Stromal cell of bone marrow (primary cell): ENCODE data around the gene MYH16.
"Not testable (repeated sequence)": the region's sequence is repeated elsewhere in the genome, so short reads cannot be mapped to it uniquely, and the experiment has no call there.

Experiments
- DNase-seq: peaks from one replicate; pipeline ENCODE4 v3.0.0-alpha.2; 2012; ENCODE audit warnings: low read depth

The MYH16 gene

DNA sequence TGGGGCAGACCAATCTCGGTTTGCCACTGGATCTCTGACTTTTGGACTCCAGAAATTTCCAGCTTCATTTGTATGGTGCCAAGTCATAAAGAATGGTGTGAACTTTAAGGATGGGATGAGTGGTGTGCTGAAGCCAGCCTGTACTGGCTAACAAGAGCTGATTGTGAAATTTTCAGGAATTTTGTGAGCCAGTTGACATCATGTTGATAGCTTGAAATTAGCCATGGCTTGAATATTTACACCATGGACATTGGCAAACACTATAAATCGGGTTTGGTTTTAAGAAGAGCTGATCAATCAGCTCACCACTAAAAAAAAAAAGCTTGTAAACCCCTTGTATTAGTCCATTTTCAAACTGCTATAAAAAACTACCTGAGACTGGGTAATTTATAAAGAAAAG is 14.1 kb upstream of the MYH16 start:
- DNase-seq: no peak

DNA sequence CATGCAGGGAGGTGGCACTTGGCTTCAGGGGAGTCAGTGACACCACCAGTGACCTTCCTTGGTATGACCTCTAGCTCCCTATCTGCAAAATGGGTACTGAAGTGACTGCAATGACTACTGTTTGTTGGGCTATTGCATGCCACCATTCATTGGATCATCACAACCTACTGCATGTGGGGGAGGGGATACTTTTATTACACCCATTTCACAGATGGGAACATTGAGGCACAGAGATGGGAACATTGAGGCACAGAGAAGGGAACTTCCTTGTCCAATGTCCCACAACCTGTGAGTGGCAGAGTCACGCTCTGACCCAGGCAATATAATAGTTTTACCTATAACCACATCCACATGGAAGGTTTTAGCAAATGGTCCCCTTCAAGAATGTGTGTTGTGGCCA is 12.2 kb upstream of the MYH16 start:
- no peak for DNase-seq

DNA sequence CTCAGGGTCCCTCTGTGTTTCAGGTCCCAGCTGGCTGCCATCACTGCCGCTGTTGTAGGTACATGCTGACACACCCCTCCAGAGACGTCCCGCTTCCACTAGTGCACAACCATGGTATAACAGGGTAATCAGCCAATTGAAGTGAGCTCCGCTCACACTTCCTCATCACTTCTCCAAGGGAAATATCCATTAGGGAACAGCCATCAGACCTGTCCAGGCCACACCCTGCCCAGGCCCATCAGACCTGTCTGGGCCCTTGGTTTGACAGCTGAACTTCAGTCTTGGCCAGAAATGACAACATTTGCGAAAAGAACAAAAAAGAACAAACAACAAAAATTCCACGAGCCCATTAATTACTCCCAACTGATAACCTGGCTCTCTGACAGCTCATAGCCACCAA is 11.0 kb upstream of the MYH16 start:
- no peak for DNase-seq

DNA sequence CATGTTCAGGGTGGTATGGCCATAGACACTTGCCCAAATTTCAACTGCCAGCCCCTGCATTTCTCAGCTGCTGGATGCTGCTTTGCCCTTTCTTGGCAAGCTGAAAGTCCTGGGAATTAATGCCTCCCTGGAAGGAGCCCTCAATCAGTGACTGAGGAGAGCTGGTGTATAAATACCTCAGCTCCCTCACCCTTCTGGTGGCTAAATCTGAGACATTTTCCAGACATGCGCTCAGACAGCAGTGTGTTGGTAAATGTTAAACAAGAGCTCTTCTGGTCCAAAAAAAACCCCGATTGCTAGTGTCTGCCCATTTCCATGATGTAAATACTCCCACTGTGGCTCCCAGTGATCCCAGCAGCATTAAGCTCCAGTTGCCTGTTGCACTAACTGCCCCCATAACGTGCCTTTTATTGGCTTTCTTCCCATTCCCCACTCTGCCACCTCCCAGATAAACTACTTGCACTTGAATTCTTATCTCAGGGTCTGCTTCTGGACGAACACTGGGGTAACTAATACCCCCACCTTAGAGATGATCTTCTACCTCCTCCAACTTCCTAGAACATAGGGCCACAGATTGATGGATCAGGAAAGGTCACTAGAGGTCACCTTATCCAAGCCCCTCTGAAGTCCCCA is 6.7 kb upstream of the MYH16 start:
- no peak for DNase-seq

DNA sequence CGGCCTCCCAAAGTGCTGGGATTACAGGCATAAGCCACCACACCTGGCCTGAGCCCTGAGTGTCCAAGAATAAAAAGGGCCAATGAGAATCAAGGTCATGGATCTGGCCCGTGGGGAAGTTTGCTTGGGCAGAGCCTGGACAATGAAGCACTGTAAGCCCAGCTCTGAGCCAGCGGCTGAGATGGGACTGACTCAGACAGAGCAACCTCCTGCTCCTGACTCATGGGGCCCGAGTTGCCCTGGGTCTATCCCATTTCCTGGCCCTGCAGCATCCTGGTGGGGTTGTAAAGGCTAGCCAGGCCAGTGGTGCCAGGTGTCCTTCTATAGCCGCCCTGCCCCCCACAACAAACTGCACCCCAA is 5.2 kb upstream of the MYH16 start:
- peak; percentile 87 for DNase-seq

DNA sequence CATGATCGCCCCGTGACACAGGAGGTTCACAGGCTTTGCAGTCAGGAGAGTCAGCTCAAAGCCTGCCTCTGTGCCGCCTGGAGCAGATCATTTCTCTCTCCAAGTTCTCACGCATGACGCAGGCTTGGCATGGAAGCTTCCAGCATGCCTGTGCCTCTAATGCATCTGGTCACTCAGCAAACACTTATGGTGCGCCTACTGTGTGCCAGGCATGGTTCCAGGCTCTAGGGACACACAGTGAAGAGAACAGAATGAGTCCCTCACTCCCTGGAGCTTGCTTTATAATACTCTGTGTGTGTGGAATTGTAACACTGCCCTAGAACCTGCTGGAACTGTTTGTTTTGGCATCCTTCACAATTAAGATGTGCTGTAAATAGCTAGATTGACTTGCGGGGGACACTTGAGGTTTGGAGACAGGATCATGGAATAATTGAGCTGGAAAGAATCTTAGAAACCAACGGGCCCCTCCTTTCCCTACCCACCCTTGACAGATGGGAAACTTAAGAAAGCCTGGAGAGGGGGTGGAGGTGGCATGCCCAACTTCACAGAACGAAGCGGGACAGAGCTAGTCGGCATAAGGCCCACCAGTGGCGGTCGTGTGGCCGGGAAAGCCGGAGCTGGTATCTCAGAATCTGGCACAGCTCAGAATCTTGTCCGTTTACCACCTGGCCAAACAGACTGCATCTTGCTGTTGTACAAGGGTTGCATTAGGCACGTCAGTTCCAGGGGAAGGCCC is 4.6 kb upstream of the MYH16 start:
- DNase-seq: peak; percentile 57

DNA sequence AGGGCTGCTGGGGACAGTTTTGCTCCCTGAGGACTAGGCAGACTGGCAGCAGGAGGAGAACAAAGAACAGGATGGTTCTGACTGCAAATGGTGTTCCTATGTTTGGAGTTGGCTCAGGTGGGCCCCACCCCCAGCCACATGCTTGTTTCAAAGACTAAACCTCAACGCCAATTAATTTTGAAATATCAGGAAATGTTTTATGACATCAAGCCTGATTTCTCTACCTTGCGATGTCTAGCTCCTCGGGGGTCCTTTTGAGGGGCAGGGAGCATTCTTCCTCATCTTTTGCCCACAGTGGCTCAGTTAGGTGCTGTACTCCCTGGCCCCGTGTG is 4.1 kb upstream of the MYH16 start:
- no peak for DNase-seq

DNA sequence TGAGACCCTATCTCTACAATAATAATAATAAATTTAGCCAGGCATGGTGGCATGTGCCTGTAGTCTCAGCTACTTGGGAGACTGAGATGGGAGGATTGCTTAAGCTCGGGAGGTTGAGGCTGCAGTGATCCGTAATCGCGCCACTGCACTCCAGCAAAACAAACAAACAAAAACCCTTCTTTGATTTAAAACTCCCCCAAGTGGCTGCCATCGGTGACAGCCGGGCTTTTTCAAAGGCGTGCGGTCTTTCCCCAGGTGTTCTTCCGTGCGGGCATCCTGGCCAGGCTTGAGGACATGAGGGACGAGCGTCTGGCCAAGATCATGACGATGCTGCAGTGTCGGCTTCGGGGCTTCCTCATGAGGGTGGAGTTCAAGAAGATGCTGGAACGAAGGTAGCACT is 1.9 kb upstream of the MYH16 start:
- DNase-seq: no peak

DNA sequence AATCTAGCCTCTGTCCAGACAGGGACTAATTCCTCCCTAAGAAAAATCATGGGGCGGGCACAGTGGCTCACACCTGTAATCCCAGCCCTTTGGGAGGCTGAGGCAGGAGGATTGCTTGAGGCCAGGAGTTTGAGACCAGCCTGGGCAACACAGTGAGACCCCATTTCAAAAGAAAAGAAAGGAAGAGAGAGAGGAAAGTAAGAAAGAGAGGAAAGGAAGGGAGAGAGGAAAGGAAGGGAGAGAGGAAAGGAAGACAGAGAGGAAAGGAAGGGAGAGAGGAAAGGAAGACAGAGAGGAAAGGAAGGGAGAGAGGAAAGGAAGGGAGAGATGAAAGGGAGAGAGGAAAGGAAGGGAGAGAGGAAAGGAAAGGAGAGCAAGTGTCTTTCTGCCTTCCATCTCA is 922 bp downstream of the MYH16 start:
- DNase-seq: not testable (repeated sequence)

DNA sequence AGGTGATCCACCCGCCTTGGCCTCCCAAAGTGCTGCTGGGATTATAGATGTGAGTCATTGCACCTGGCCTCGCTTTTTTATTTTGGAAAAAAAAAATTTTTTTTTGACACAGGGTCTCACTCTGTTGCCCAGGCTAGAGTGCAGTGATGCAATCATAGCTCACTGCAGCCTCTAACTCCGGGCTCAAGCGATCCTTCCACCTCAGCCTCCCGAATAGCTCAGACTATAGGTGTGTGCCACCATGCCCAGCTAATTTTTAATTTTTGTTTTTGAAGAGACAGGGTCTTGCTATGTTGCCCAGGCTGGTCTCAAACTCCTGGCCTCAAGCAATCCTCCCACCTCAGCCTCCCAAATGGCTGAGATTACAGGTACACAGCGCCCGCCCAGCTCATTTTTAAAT is 2.3 kb downstream of the MYH16 start:
- DNase-seq: not testable (repeated sequence)

DNA sequence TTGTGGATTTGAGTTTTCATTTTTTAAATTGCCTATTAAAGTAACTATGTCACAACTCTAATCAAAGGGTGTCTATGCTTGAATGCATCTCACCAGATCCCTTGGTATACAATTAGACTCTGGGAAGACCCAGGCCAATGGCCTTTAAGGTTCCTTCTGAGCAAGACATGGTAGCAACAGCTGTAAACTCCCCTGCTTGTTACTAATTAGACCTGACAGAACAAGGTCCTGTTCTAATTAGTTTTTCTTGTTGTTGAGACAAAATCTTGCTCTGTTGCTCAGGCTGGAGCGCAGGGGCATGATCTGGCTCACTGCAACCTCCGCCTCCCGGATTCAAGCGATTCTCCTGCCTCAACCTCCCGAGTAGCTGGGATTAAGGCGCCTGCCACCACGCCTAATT is 2.9 kb downstream of the MYH16 start:
- DNase-seq: no peak

DNA sequence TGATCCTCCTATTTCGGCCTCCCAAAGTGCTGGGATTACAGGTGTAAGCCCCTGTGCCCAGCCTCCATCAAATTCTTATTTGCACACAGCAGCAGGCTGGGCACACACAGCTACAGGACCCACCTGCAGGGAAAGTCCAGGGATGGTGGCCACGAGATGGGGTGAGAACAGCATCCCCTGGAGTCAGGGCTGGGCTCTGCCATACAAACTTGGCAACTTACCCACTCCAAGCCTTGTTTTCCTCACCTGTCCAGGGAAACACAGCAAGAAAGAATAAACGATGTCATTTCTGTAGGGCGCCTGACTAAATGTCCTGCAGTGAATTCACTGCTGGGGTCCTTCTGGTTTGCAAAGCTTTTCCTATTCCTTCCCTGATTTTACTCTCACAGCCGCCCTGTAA is 5.5 kb downstream of the MYH16 start:
- DNase-seq: no peak

DNA sequence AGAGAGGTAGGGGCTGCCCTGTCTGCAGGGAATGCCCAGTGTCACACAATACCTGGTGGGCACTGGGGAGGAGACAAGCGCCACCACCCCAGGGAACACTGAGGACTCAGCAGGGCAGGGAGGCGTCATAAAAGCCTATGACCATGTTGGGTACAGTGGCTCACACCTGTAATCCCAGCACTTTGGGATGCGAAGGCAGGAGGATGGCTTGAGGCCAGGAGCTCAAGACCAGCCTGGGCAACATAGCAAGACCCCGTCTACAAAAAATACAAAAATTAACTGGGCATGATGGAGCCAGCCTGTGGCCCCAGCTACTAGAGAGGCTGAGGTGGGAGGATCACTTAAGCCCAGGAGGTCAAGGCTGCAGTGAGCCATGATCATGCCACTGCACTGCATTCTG is 11.5 kb downstream of the MYH16 start:
- not testable (repeated sequence) for DNase-seq

DNA sequence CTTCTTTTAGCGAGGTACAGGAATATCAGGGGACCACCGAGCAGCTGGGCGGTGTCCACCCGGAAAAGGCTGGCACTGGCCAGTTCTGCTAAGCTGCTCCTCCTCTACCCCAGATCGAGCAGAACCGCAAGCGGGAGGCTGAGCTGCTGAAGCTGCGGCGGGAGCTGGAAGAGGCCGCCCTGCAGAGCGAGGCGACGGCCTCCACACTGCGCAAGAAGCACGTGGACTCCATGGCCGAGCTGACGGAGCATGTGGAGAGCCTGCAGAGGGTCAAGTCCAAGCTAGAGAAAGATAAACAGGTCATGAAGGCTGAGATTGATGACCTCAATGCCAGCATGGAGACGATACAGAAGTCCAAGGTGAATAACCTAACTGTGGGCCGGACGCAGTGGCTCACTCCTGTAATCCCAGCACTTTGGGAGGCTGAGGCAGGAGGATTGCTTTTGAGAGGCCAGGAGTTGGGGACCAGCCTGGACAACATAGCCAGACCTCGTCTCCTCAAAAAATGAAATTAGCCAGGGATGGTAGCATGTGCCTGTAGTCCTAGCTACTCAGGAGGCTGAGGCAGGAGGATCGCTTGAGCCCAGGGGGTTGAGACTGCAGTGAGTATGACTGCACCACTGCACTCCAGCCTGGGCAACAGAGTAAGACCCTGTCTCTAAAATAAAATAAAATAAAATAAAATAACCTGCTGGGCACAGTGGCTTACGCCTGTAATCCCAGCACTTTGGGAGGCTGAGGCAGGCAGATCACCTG is 15.3 kb downstream of the MYH16 start:
- no peak for DNase-seq

DNA sequence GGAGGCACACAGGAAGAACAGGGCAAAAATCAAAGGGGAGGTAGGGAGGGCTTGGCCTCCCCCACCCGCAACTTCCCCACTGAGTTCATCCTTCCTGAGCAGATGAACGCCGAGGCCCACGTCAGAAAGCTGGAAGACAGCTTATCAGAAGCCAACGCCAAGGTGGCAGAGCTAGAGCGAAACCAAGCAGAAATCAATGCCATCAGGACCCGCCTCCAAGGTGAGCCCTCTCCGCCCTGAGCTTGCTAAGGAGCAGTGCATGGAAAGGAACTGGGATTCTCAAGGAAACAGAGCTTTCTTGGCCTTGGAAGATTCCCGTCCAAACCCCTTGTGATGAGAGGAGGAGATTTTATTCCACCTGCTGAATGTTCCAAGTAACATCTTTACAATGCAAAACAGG is 16.5 kb downstream of the MYH16 start:
- DNase-seq: no peak

DNA sequence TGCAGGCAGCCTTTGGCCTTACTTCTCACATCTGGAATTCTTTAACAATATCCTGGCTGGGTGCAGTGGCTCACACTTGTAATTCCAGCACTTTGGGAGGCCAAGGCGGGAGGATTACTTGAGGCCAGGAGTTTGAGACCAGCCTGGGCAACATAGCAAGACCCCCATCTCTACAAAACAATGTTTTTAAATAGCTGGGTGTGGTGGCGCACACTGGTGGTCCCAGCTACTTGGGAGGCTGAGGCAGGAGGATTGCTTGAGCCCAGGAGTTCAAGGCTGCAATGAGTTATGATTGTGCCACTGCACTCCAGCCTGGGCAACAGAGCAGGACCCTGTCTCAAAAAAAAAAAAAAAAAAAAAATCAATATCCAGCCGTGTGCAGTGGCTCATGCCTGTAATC is 17.5 kb downstream of the MYH16 start:
- DNase-seq: not testable (repeated sequence)

DNA sequence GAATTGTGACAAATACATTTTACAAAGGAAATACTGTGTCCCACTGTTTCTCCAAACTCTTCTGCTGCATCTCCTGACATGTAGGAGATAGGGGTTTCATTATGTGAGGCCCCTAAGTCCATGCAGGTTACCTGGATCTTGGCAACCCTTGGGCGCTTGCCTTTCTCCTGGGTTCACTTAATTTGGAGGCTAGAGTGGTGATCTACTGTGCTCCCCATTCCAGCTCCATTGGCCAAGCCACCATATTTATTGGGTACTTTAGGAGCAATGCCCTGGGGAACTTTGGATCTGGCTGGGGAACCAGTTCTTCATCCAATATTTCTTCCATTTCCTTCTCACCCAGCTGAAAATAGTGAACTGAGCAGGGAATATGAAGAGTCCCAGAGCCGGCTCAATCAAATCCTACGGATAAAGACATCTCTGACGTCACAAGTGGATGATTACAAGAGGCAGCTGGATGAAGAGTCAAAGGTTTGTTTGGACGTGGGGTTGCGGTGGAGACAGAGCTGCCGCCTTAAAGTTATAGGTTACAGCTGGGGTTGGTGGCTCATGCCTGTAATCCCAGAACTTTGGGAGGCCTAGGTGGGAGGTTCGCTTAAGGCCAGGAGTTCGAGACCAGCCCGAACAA is 18.5 kb downstream of the MYH16 start:
- no peak for DNase-seq

DNA sequence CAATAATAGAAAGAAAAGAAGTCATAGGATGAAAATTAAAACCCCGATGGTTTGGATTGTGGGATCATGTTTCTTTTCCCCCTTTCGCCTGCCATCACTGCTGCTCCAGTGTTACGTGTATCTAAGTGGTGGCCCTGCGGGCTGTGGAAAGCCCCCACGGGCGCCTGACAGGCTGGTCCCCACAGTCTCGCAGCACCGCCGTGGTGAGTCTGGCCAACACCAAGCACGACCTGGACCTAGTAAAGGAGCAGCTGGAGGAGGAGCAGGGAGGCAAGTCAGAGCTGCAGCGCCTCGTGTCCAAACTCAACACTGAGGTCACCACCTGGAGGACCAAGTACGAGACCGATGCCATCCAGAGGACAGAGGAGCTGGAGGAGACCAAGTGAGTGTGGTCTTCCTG is 19.5 kb downstream of the MYH16 start:
- no peak for DNase-seq

DNA sequence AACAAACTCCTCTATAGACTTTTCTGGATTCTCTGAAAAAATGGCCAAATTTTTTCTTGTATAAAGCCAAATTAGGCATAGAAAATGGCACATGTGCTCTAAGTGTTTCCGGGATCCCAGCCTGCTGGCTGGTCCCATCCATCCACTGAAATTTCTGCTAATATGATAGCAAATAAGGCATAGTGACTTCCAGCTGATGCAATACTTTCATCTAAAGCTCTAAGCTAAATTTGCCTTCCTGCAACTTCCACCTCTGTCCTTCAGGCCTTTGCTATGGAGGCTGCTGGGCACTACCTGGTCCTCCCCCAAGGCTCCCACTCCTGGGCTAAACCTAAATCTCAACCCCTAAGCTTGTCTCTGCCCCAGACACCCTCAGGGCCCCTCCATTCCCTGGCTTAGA is 20.5 kb downstream of the MYH16 start:
- no peak for DNase-seq

DNA sequence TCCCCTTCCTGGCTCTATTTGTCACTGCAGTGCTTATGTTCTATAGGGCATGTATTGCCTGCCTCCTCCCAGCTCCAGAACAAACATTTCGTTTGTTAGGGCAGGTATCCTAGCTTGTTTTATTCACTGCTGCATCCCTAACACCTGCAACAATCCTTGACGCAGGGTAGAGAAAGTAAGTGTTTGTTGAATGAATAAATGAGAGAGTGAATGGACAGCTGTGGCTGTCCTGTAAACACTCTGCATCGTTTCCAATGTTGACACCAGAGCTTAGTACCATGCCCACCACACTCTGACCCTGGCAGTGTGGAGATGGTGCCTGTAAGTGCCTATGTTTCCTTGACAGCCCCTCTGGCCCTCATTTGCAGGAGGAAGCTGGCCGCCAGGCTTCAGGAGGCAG is 21.0 kb downstream of the MYH16 start:
- DNase-seq: no peak

DNA sequence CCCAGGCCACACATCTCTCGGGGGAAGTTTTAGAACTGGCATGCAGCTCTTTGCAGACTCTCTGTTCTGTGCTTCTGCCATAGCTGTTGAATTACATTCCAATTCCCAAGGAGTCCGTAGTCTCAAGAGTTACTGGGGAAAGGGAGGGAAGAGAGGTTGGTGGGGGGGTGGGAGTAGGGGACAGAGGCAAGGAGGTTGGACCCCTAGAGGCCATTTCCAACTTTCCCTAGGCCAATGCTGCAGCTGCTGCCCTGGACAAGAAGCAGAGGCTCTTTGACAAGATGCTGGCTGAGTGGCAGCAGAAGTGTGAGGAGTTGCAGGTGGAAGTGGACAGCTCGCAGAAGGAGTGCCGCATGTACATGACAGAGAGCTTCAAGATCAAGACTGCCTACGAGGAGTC is 23.8 kb downstream of the MYH16 start:
- DNase-seq: no peak

DNA sequence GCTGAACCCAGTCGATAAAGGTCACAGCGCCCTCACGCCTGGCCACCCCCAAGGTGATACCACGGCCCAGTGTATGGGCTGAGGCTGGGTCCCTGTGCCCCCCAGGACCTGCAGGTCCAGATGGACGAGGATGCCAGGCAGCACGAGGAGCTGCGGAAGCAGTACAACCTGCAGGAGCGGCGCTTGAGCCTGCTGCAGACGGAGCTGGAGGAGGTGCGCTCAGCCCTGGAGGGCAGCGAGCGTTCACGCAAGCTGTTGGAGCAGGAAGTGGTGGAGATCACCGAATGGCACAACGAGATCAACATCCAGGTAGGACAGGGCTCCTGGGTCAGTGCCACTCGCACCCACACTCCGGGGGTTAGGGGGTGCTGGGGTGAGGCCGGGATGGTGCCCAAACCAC is 28.9 kb downstream of the MYH16 start:
- no peak for DNase-seq
